Fibroblast of skin of right quadriceps (primary cell): ENCODE results near the gene TMEFF2.
A peak's percentile ranks its signal among the peaks of the same experiment; 100 is the strongest.

Experiments
- DNase-seq: peaks from one replicate; pipeline ENCODE4 v3.0.0-alpha.2; 2013

The TMEFF2 gene

DNA sequence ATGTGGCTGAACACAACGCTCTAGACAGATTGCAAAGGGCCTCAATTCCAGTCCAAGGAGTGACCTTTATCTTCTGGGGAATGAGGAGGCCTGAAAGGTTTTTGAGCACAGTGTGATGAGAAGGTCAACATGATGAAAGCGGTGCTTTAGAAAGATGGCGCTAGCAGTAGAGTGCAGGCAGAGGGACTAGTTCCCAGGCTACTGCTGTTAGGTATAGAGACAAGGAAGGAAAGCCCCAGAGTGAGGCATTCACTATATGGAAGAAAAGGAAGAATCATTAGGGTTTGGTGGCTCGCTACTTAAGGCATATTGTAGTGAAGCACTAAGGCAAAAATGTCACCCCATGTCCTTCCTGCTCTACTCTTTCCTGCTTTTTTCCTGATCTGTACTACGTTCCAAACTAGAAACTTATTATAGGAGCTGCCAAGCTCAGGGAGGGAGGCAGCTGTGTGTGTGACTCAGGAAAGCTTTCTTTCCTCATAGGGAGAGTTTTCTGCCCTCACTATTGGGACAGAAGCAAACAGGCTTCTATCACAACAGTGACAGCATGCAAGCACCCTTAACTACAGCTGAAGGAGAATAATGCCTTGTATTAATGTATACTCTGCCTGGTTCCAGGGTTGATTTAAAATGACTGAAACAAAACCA lies 187.0 kb downstream of the TMEFF2 start:
- DNase-seq = no peak

GRCh38 chr2:192005211-192005610 lies 189.5 kb downstream of the TMEFF2 start:
- no peak for DNase-seq

GRCh38 chr2:192004188-192004963 lies 190.4 kb downstream of the TMEFF2 start:
- no peak for DNase-seq

DNA sequence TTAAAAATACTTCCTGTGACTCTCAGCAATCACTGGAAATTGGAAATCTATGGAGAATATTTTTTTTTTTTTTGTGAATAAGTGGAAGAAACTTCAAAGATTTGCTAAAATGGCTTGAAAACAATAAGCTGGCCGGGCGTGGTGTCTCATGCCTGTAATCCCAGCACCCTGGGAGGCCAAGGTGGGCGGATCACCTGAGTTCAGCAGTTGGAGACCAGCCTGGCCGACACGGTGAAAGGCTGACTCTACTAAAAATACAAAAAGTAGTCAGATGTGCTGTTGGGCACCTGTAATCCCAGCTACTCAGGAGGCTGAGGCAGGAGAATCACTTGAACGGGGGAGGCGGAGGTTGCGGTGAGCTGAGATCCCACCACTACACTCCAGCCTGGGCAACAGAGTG lies 192.3 kb downstream of the TMEFF2 start:
- DNase-seq = no peak

GRCh38 chr2:192000196-192000980 lies 194.3 kb downstream of the TMEFF2 start:
- no peak for DNase-seq

- peak; percentile 13 for DNase-seq
Observed at GRCh38 chr2:191999101-191999841, 195.5 kb downstream of the TMEFF2 start.

GRCh38 chr2:191995285-191995684 lies 199.4 kb downstream of the TMEFF2 start:
- DNase-seq = peak; percentile 26

GRCh38 chr2:191994749-191995148 lies 200.0 kb downstream of the TMEFF2 start:
- peak; percentile 25 for DNase-seq

DNA sequence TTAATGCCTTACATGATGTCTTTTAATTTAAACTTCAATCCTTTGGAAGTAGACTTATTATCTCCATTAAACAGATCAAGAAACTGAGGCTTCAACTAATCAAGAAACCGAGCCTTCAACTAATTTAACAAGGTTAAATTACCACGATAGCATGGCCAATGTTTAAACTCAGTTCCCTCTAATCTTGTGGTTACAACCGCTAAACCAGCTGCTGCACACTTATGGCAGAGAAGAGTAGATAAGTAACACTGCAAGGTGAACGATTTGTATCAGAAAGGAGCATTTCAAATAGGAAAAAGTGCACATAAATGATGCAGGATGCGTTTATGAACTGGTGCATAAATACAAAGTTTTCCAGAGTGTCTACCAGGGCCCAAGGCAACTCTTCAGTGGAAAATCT lies 203.3 kb downstream of the TMEFF2 start:
- DNase-seq = no peak

DNA sequence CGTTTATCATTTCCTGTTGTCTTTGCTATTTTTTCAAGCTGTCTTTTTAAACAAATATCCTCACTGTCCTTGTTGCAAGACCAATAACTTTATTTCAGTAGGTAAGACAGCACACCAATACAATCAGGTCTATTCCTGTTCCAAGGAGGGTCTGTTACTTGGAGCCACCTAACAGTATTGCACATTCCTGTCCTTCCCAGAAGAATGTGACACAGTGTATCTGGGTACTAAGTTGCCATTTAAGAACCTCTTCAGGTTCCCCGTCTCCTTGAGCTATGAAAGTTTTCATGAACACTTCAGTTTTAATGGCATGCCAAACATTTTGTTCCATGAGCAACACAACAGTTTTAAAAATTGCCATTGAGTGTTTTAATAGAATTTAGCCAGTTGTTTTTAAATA lies 209.0 kb downstream of the TMEFF2 start:
- DNase-seq = no peak

- DNase-seq = no peak
Observed at GRCh38 chr2:191983591-191983990, 211.1 kb downstream of the TMEFF2 start.

GRCh38 chr2:191983186-191983585 lies 211.5 kb downstream of the TMEFF2 start:
- DNase-seq = no peak

DNA sequence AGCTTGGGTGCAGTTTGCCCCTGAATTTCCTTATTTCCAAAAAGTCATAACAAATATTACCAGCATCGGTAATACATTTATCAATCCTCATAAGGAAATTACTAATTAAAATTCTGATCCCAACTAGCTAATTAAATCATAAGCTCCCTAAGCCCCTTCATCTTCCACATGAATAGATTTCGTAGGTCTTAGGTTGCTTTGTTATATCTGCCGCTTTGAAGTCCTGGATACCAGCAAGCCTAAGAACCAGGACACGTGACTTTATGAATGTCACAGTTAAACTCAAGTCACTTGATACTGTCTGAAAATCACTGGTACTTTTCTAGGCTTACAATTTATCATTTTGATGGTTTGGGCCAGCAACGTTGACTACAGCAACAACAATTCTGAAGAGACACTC lies 213.0 kb downstream of the TMEFF2 start:
- no peak for DNase-seq

- DNase-seq = no peak
Observed at GRCh38 chr2:191980483-191980882, 214.2 kb downstream of the TMEFF2 start.

DNA sequence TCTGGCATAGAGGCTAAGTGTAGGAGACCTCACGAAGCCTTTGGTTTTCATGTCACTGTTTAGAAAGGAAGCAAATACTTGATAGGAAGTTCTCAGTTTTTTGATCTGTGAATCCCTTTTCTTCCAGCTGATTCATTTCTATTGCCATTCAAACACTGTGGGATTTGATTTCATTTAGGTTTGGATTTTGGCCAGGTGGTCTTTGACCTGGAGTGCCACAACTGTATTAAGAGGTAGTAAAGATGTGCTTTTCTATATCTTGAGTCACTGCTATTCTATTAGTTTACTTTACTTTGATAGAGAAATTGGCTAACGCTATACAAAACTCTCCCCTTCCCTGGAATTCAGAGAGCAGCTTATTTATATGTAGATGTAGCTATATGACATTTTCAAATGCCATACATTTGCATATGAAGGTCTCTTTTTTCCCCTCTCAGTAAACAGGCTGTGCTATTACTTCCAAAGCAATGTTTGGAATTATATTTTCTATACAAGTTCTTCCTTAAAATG lies 215.5 kb downstream of the TMEFF2 start:
- no peak for DNase-seq

DNA sequence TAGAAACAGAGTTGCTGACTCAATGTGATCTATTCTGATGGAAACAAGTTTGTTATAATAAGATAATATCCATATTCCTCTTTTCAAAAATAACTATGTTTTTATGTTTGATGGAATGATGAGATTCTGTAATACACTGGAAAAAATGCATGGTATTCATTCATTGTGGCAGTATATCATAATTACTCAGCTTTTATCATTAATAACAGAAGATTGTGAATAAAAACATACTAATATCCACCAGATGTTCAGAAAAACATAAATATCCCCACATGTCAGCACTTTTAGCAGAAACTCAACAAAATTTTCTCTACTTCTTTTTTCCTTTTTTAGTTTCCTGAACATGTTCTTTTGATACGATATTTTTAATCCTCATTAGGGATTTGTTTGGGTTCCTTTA lies 217.0 kb downstream of the TMEFF2 start:
- DNase-seq = peak; percentile 53

DNA sequence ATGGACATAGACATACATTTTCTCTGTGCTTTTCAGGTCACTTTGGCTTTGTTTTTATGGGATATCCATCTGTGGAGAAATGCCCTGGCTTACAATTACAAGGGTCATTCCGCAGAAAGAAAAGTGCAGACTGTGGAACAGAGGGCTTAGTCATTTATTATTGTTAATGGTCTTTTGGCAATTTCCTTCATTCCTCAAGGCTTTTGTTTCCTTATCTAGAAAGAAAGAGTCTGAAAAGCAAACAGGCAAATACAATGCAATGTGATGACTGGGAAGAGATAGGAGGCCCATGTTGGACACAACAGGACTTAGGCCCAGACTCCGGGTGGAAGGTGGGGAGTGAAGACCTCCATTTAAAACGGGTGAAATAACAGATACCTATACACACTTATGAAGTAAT lies 218.3 kb downstream of the TMEFF2 start:
- peak; percentile 42 for DNase-seq

- no peak for DNase-seq
Observed at GRCh38 chr2:191974676-191975075, 220.1 kb downstream of the TMEFF2 start.

DNA sequence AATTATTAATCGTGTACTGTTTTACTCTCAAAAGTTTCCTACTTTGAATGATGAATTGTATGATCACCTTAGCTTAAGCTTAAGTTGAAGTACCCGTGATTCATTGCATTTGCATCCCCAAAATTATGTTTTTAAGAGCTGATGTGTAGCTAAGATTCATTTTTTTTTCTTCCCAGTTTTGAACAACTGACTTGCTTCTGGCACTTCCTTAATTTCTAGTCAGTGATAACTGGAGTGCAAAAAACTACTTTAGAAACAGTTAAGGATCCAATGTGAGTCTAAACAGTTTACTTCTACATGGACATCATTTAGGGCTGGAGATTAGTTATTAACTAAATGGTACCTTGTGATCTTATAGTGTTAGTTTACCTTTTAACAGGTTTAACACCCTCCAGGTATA lies 223.9 kb downstream of the TMEFF2 start:
- no peak for DNase-seq

GRCh38 chr2:191968120-191968519 lies 226.6 kb downstream of the TMEFF2 start:
- no peak for DNase-seq

DNA sequence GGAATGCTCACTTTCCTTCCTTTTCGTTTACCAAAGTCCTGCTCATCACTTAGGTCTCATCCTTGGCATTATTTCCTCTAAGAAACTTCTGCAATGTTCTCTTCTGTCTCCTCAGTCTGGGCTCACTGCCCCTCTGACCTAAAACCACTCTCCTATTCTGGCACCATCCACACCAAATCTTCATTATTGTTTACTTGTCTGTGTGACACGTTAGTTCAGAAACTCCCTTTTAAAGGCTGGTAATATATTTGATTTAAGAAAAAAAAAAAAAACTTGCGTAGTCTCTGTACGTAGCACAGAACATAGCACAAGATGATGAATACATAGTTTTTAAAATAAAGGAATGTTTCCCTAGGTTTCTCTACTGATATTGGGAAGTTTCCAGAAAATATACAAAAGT lies 229.0 kb downstream of the TMEFF2 start:
- DNase-seq = no peak

GRCh38 chr2:191961556-191961955 lies 233.2 kb downstream of the TMEFF2 start:
- no peak for DNase-seq

DNA sequence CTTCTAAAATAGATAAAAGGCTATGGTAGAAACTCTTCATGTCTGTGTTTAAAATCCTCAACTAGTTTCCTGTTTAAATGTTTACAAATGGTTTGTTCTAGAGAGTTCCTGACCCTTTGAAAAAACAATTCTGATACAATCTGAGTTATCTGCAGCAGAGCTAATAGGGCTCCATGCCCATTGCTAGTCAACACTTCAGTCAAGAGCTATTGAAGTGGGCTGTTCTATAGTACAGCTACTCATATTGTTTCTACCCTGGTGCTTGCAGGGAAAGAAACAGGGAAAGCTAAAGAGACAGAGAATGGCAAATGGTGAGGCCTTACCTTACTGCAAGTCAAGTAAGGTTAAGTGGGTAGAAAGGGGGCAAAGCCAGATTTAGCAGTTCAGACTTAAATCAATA lies 235.5 kb downstream of the TMEFF2 start:
- DNase-seq = no peak
